ENCODE results near the gene RAB15. TPM values are rescaled to one million over a fixed set of nuclear protein-coding genes. Genes with fewer than 3 reads are reported as not detected.

Gene RAB15
- total and polyA plus RNA-seq, 3 donors from 2014 or later = 1.9 to 4.0 (median 3.2) TPM

DNA sequence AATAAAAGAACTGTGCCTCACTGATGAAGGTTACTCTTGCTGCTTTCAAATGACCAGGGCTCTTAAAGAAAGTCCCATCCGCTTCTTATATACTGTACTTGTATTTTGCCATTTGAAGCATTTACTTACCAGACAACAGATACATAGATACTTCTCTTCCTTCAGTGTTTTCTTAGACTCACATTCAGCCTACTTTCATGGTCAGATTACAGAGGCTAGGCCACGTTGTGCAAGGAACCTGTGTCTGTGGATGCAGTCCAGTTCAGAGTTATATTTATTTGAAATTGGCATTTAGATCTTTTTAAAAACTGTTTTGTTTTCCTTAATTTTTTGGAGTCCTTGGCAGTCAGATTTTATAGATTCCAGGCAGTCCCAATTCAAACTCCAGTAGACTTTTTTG, 51.7 kb downstream of the RAB15 start:
- no peak for DNase-seq
- H3K27ac ChIP-seq = no peak overlapping the region
- H3K4me3 ChIP-seq = no peak overlapping the region
- no peaks in the 10 kb centered on the region for H3K27me3 ChIP-seq
- no peak for TF ChIP-seq POLR2A (IDR thresholded peaks at IDR 0.05)
- TF ChIP-seq, protein P1, sequence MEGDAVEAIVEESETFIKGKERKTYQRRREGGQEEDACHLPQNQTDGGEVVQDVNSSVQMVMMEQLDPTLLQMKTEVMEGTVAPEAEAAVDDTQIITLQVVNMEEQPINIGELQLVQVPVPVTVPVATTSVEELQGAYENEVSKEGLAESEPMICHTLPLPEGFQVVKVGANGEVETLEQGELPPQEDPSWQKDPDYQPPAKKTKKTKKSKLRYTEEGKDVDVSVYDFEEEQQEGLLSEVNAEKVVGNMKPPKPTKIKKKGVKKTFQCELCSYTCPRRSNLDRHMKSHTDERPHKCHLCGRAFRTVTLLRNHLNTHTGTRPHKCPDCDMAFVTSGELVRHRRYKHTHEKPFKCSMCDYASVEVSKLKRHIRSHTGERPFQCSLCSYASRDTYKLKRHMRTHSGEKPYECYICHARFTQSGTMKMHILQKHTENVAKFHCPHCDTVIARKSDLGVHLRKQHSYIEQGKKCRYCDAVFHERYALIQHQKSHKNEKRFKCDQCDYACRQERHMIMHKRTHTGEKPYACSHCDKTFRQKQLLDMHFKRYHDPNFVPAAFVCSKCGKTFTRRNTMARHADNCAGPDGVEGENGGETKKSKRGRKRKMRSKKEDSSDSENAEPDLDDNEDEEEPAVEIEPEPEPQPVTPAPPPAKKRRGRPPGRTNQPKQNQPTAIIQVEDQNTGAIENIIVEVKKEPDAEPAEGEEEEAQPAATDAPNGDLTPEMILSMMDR (IDR thresholded peaks at IDR 0.05) = no peak
- H3K9me3 ChIP-seq = no peaks in the 10 kb centered on the region
- H3K4me1 ChIP-seq = peaks cover 5% of the 10 kb centered on the region
- no peaks in the 10 kb centered on the region for H3K36me3 ChIP-seq (ENCODE audit: low read depth, missing control alignments)
- intact Hi-C loops (cut with DNase I; ENCODE audit: low total_unique reads) = no loop called here
- WGBS, 2 donors = 70 to 73% methylated on average over 2 of the region's 2 CpGs

DNA sequence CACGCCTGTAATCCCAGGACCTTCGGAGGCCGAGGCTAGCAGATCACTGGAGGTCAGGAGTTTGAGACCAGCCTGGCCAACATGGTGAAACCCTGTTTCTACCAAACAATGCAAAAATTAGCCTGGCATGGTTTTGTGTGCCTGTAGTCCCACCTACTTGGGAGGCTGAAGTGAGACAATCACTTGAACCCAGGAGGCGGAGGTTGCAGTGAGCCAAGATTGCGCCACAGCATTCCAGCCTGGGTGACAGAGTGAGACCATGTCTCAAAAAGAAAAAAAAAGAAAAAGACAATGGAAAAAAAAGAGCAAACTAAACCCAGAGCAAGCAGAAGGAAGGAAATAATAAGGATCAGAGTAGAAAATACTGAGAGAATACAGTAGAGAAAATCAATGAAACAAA, 52.5 kb downstream of the RAB15 start:
- H3K4me1 ChIP-seq = peaks cover 10% of the 10 kb centered on the region
- intact Hi-C loops (cut with DNase I; ENCODE audit: low total_unique reads) = no loop called here

DNA sequence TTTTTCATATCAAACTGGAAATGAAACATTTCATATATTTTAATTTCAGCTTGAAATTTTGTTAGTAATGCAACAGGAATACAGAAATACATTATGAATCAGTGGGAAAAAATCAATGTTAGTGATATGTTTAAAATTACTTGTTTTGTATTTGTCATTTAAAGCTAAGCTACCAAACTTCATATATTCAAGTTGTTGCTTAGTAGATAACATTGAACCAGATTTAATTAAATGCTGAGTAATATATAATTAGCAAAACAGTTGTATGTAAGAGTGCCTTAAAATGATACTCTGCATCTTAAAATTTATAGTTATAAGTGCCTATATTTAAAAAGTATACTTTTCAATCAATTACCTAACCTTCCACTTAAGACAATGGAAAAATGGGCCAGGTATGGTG, 52.9 kb downstream of the RAB15 start:
- Histone ChIP-seq H3K36me3 (ENCODE audit: low read depth, missing control alignments) (no peaks in the 10 kb centered on the region), H3K27ac (no peak overlapping the region), H3K9me3 (no peaks in the 10 kb centered on the region), H3K4me3 (no peak overlapping the region), H3K27me3 (no peaks in the 10 kb centered on the region), H3K4me1 (peaks cover 10% of the 10 kb centered on the region)
- intact Hi-C loops (cut with DNase I; ENCODE audit: low total_unique reads) = no loop called here
- no peak for DNase-seq
- TF ChIP-seq, protein P1 (IDR thresholded peaks at IDR 0.05) = no peak
- TF ChIP-seq POLR2A (IDR thresholded peaks at IDR 0.05) = no peak

More for the DNA sequence above, 52.5 kb downstream of the RAB15 start:
- Histone ChIP-seq H3K4me3 (no peak overlapping the region), H3K9me3 (no peaks in the 10 kb centered on the region), H3K27ac (no peak overlapping the region), H3K36me3 (ENCODE audit: low read depth, missing control alignments) (no peaks in the 10 kb centered on the region), H3K27me3 (no peaks in the 10 kb centered on the region)
- DNase-seq = no peak
- WGBS, 2 donors = 93 to 96% methylated on average over 5 of the region's 5 CpGs
- TF ChIP-seq POLR2A (IDR thresholded peaks at IDR 0.05) = no peak
- TF ChIP-seq, protein P1 (IDR thresholded peaks at IDR 0.05) = no peak

DNA sequence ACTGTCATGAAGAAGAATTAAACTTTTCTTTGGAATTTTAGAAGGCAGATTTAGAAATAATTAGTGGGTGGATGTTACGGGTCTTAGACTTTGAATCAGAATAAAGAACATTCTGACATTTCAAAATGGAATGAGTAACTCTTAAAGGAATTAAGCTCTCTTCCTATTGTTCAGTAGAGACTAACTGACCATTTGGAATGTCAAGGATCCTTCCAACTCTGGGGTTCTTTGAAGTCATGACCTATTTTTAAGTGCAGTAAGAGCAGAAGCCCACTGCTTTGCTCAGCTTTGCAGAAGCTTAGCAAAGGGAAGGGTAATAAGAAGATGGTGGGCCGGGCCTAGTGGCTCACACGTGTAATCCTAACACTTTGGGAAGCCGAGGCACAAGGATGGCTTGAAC, 53.9 kb downstream of the RAB15 start:
- no peak for DNase-seq
- H3K9me3 ChIP-seq = no peaks in the 10 kb centered on the region
- intact Hi-C loops (cut with DNase I; ENCODE audit: low total_unique reads) = no loop called here
- no peak overlapping the region for H3K4me3 ChIP-seq
- no peaks in the 10 kb centered on the region for H3K27me3 ChIP-seq
- H3K27ac ChIP-seq = no peak overlapping the region
- no peaks in the 10 kb centered on the region for H3K36me3 ChIP-seq (ENCODE audit: low read depth, missing control alignments)
- WGBS, 2 donors = 86 to 91% methylated on average over 4 of the region's 4 CpGs
- H3K4me1 ChIP-seq = peaks cover 10% of the 10 kb centered on the region
- TF ChIP-seq POLR2A (IDR thresholded peaks at IDR 0.05) = no peak
- TF ChIP-seq, protein P1 (IDR thresholded peaks at IDR 0.05) = no peak

DNA sequence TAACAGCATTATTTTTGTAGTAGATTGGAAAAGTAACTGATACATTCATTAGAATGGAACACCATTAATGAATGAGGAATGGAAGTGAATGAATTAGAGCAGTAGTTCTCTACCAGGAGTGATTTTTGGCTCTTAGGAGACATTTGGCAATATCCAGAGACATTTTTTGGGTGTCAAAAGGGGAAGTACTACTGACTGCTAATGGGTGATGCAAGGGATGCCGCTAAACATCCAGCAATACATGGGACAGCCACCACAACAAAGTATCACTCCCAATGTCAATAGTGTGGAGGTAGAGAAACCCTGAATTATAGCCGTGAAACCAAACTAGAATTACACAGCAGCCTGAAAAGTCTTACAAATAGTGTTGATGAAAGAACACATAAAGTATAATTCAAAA, 56.3 kb downstream of the RAB15 start:
- WGBS, 2 donors = 64 to 93% methylated on average over 2 of the region's 2 CpGs
- TF ChIP-seq, protein P1 (IDR thresholded peaks at IDR 0.05) = no peak
- TF ChIP-seq POLR2A (IDR thresholded peaks at IDR 0.05) = no peak
- Histone ChIP-seq H3K9me3 (no peaks in the 10 kb centered on the region), H3K4me3 (no peak overlapping the region), H3K4me1 (peaks cover 19% of the 10 kb centered on the region), H3K36me3 (ENCODE audit: low read depth, missing control alignments) (no peaks in the 10 kb centered on the region), H3K27ac (no peak overlapping the region), H3K27me3 (no peaks in the 10 kb centered on the region)
- DNase-seq = no peak
- intact Hi-C loops (cut with DNase I; ENCODE audit: low total_unique reads) = no loop called here
